HT1080 (cell line): ENCODE measurements around the gene LMTK2. TPM values are rescaled to one million over a fixed set of nuclear protein-coding genes. Genes with fewer than 3 reads are reported as not detected.

ENCODE experiments used
- DNase-seq: peaks from one replicate; pipeline ENCODE4 v3.0.0-alpha.2; 2015; ENCODE audit warnings: low read depth
- total RNA-seq: library from RNA; depleted of rRNA; stranded (reverse); fragments of >200 nt; shearing (Covaris generic); gene quantifications from 2 replicates; pipeline ENCODE4 v1.2.3, GENCODE V29; 2014

Gene LMTK2
- total RNA-seq, 1 experiment from 2014 or later, result 8.0 TPM

DNA sequence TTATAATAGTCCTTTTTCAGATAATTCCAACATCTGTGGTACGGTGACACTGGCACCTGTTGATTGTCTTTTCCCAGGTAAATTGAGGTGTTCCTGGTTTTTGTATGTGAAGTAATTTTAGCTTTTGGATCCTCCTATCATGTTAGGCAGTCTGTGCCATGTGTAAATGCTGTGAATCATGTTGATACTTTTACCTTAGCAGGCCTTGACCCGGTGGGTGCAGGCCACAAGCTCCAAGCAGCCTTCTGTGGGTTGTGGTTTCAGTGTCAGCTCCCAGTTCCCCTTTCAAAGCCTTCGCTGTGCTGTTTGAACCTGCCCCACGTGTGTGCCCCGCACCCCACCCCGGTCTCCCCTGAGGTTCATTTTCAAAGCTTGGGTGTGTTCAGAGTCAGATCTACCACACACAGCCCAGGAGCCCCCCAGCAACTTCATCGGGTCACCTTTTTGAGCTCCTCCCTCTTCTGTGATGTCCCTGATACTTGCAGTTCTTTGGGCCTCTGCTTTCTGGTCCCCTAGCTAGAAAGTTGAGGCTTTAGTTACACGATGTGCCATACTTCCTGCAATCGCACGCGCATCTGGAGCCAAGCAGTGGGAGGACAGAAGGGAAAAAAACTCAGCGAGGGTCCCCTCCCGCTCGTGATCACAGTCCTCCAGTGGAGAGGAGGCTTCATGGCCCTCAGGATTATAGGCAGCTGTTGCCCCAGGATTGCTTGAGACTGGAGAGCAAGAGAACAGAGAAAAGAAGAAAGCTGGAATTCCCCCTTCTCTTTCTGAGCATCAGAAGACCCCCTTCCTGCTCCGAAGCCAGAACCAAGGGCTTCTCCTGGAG lies 95.9 kb downstream of the LMTK2 start:
- DNase-seq, result no peak

DNA sequence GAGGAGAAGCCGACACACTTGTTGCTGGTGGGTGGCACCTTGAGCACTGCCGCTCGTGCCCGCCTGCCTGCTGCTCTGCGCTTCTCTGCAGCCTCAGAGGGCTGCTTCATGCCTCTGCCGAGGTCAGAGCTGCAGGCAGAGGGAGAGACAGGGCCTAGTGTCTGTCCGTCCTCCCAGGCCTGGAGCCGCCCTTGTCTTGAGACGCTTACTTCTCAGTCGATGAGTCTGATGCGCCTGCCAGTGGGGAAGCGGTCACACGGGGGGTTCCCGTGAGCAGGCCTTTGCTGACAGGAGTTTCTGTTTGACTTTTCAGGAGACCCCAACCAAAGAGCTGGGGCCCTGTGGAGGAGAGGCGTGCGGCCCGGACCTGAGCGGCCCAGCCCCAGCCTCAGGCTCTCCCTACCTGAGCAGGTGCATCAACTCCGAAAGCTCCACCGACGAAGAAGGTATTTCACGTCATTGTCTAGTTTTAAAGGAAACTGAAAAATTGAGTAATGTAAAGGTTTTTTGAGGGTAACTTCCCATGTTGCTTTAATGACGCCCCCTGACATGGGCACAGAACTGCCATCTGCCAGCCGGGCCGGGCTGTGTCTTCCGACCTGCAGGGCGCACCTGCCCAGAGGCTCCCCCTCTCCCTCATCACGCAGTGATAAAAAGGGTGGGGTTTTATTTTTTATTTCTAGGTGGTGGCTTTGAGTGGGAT lies 96.8 kb downstream of the LMTK2 start:
- no peak for DNase-seq

- no peak for DNase-seq
These were observed 97.4 kb downstream of the LMTK2 start for GRCh38 chr7:98203964-98204605.

GRCh38 chr7:98204670-98205069 lies 98.0 kb downstream of the LMTK2 start:
- DNase-seq, result no peak

DNA sequence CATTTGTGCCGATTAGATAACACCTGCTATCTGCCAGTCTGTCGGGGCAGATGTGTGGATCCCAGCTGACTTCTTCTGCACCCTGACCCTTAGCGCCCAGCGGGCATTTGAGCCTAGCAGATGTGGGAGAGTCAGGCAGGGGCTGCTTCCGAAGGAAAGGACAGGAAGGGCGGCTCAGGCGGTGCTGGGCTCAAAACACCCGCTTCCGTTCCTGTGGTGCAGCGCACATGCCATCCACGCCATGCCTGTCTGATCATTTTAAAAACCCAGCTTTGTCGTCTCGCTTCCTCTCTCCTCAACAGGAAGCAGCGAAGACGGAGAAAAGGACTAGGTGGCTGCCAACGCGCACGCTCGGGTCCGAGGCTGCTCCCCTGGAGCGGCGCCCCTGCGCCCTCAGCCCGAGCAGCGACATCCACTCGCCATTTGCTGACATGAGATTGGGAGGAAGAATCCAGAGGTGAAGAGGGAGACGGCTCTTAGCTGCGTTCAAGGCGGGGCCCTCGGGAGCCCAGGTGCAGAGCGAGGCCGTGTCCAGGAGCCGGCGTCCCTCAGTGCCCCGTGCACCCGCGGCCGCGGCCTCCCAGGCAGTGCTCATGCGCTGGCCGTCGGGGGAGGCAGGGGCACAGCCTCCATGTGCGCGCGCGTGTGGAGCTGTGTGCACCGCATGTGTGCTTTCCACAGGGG lies 98.6 kb downstream of the LMTK2 start:
- DNase-seq, result no peak

GRCh38 chr7:98206451-98207330 lies 100.0 kb downstream of the LMTK2 start:
- no peak for DNase-seq

DNA sequence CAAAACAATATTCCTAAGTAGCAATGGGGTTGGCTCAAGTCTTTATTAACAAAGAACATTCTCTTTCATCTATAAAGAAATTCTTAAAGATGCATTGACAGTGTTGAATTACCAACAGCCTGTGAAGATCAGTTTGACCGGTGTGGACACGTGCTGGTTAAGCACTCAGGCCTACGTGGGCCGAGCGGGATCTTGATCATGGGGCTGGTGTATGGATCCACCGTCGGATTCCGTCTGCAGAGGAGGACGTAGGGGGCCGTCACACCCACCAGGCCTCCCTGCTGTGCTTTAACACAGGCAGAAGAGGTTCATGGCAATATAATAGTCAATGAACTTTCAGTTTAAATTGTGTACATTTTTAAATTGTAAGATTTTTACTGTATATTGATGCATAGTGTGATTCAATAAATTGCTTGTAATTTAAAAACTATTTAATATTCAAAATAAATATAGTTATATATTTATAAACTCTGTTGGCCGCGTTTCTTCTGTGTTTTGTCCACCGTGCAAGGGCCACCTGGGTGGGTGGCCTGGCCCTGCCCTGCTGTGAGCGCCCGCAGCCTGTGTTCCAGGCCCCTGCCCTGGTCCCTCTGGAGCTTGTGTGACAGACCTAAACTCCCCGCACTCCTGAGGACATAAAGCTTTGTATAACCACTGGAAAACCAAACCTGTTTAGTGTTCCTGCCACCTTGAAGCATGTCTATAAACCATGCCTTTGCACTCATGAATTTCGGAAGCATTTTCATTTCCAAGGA lies 102.7 kb downstream of the LMTK2 start:
- DNase-seq, result no peak

GRCh38 chr7:98210513-98211220 lies 104.0 kb downstream of the LMTK2 start:
- no peak for DNase-seq

- DNase-seq, result no peak
These were observed 104.6 kb downstream of the LMTK2 start, which contains the start of gene BHLHA15 for GRCh38 chr7:98211221-98211675. BHLHA15 (plus strand) TSS chr7:98211439; CDS start chr7:98212310, 871 bp downstream.

DNA sequence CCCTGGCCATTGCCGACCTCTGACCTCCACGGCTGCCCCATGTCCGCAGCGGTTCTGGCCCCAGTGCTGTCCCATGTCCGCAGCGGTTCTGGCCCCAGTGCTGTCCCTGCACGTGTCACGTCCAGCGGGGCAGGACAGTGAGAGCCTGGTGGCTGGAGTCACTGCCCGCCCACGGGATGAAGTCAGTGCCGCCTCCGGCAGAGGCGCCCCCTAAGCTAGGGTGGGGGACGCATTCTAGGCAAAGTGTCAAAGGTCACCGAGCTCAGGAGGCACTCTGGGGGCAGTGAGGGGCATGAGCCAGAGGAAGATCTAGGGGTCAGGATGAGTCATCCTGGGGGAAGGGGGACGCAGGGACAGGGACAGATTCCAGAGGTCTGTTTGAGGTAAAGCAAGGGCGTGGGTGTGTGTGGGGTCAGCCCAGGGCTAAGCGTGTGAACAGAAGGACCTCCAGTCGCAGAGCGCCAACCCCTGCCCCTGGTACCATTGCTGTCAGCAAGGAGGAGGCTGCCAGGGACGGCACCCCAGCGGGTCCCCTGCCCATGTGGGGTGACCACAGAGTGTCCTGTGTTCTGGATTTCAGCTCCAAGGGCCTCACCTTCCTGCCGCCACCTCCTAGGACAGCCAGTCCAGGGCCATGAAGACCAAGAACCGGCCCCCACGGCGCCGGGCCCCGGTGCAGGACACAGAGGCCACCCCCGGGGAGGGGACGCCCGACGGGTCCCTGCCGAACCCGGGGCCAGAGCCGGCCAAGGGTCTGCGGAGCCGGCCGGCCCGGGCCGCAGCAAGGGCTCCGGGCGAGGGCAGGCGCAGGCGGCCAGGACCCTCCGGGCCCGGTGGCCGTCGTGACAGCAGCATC lies 105.2 kb downstream of the LMTK2 start:
- no peak for DNase-seq

GRCh38 chr7:98212532-98213041 lies 105.9 kb downstream of the LMTK2 start:
- DNase-seq, result no peak

DNA sequence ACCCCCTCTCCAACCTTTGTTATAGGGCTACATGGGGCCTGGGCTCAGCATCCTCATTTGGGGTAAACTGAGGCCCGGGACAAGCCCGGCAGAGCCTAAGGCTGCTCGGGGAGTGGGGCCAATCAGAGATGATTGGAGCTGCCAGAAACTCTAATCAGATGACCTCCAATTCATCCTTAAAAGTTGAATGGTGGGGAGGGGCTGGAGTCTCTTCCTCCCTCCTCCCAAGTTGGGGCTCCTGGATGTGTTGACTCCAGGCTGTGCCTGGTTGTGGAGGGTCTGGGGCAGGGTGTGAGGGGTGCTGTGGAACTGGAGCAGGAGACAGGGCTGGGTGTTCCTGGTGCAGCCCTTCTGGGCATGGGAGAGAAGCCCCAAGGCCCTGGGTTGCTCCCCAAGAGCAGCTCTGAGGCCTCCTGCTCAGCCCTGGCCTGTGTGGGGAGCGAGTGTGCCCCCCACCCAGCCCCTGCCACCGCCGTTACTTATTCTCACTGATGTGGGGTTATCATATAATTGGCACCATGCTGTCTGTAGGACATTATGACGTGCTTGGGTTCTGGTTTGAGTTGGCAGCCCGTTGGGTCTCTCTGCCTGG lies 106.7 kb downstream of the LMTK2 start:
- DNase-seq, result no peak

- DNase-seq, result no peak
These were observed 107.5 kb downstream of the LMTK2 start for GRCh38 chr7:98213888-98214810.

GRCh38 chr7:98214811-98215321 lies 108.2 kb downstream of the LMTK2 start:
- DNase-seq, result no peak

DNA sequence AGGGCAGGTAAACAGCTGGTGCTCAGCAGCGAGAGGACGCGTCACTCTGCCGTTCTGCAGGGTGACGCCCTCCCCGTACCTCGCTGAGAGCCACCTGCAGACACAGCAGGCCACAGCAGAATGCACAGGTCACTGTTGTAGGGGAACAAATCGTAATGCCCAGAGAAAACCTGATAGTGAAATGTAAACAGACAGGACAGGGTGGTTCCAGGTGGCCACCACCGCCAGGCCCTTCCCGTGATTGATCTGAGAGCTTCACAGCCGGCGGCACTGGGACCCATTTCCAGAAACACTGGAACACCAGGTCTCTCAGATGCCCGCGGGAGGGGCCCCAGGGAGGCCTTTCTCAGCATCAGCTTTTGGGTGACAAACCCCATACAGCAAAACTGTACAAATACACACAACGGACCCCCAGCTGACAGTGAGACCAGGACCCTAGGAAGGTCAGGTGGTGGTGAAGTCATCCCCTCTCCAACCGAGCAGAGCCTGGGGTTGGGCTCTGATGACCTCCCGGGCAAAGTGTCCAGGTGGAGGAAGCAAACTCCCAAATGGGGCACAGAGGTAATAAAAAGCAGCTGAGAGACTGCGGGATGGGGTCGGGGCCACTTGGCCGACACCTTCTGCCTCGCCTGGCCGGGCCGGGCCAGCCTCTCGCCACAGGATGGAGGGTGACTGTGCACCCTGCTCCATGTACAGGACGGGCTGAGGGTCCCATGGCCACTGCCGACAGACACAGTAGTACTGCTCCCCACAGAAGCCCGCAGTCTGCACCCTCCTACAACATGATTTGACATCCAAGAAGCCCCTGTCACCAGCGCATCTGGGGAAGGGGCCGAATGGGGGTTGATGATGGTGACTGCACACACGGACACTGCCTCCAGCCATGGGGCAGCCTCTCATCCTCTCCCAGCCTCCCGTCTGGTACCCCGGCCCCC lies 109.2 kb downstream of the LMTK2 start:
- DNase-seq, result no peak
